PC-9 (cell line): ENCODE measurements around the gene ZCCHC14. TPM values are rescaled to one million over a fixed set of nuclear protein-coding genes. Genes with fewer than 3 reads are reported as not detected.

Source experiments
- BruUV-seq: library from RNA; stranded (reverse); fragments of 400-500 nt; replicated peaks from 2 replicates; lab custom pipeline; 2021; lab: Mats Ljungman, UMichigan
- CTCF ChIA-PET: fragments of 300-600 bp; sonication (Branson Sonifier 250); formaldehyde crosslinking; loops from one replicate; lab custom pipeline; 2022; ENCODE audit warnings: antibody characterized with exemption; lab: Charles Lee
- POLR2A ChIA-PET: fragments of 300-600 bp; sonication (Branson Sonifier 250); formaldehyde crosslinking; loops from one replicate; lab custom pipeline; 2022; ENCODE audit warnings: antibody characterized with exemption; ENCODE audit not compliant: unreplicated experiment; lab: Charles Lee
- DNase-seq, 2 experiments: peaks; one replicate each; pipeline versions ENCODE4 v3.0.0 to v3.0.0-alpha.2; 2015 to 2022; ENCODE audit warnings: mixed read lengths in 1 of 2
- H2AFZ ChIP-seq: fragments of 200-600 bp; sonication (generic); 2 replicates; pipeline ENCODE4 v1.8.1; 2017; ENCODE audit warnings: antibody characterized with exemption
- H3F3A ChIP-seq: fragments of 200-600 bp; sonication (generic); 2 replicates; pipeline ENCODE4 v1.8.1; 2017; ENCODE audit warnings: antibody characterized with exemption, mild to moderate bottlenecking, low read depth; ENCODE audit not compliant: insufficient read depth
- H3K27ac ChIP-seq: fragments of 200-600 bp; sonication (generic); 2 replicates; pipeline ENCODE4 v1.6.1; 2016; ENCODE audit warnings: mixed run types
- H3K27me3 ChIP-seq: fragments of 200-600 bp; sonication (generic); 2 replicates; pipeline ENCODE4 v1.6.1; 2016; ENCODE audit warnings: low read depth, mixed run types; ENCODE audit not compliant: insufficient read depth
- H3K36me3 ChIP-seq: fragments of 200-600 bp; sonication (generic); 2 replicates; pipeline ENCODE4 v1.6.1; 2016; ENCODE audit warnings: low read depth, mixed run types
- H3K4me1 ChIP-seq: fragments of 200-600 bp; sonication (generic); replicated peaks from 2 replicates; pipeline ENCODE4 v1.6.1; 2016; ENCODE audit warnings: mixed run types; ENCODE audit not compliant: insufficient read depth
- H3K4me2 ChIP-seq: fragments of 200-600 bp; sonication (generic); 2 replicates; pipeline ENCODE4 v1.6.1; 2017; ENCODE audit warnings: mixed run types
- H3K4me3 ChIP-seq: fragments of 200-600 bp; sonication (generic); 2 replicates; pipeline ENCODE4 v1.6.1; 2016; ENCODE audit warnings: mixed run types
- H3K79me2 ChIP-seq: fragments of 200-600 bp; sonication (generic); 2 replicates; pipeline ENCODE4 v1.6.1; 2017; ENCODE audit warnings: low read depth, mixed run types
- H3K9me2 ChIP-seq: fragments of 200-600 bp; sonication (generic); 2 replicates; pipeline ENCODE4 v1.8.1; 2017; ENCODE audit warnings: mild to moderate bottlenecking; ENCODE audit not compliant: insufficient read depth
- H3K9me3 ChIP-seq: fragments of 200-600 bp; sonication (generic); 2 replicates; pipeline ENCODE4 v1.8.1; 2016; ENCODE audit warnings: low read depth; ENCODE audit not compliant: insufficient read depth
- H4K20me1 ChIP-seq: fragments of 200-600 bp; sonication (generic); 2 replicates; pipeline ENCODE4 v1.8.1; 2017; ENCODE audit not compliant: insufficient read depth
- EZH2 ChIP-seq: fragments of 200-600 bp; sonication (generic); IDR thresholded peaks from 2 replicates; pipeline ENCODE4 v1.8.0; 2017; ENCODE audit warnings: antibody characterized with exemption, low read depth
- intact Hi-C: fragments of 100-400 bp; cut with micrococcal nuclease; formaldehyde crosslinking; loops from one replicate; pipeline ENCODE4 v1.10.0; 2022; ENCODE audit not compliant: unreplicated experiment
- total RNA-seq: library from RNA; stranded (reverse); gene quantifications from 2 replicates; pipeline ENCODE4 v1.2.3, GENCODE V29; 2021
- TF ChIP-seq, protein P1 (sequence below): fragments of 200-600 bp; sonication (generic); conservative IDR thresholded peaks from 2 replicates; pipeline ENCODE4 v1.6.1; 2017; ENCODE audit warnings: mixed run types, antibody characterized with exemption, mild to moderate bottlenecking, moderate library complexity

ZCCHC14 gene
- total RNA-seq, 1 experiment from 2014 or later = 17.9 TPM

DNA sequence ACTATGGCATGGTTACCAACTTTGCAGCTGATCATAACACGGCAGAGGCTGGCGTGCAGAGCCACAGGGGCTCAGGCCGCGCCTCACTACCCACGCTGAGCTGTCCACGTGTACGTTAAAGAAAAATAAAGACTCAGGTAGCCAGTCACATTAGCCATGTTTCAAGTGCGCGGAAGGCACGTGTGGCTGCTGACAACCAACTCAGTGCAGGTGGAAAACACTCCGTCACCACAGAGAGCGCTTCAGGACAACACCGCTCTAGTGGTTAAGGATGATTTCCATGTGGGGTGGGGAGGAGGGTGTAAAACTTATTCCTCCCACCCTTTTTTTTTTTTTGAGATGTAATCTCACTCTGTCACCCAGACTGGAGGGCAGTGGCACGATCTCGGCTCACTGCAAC lies 33.8 kb downstream of the ZCCHC14 start:
- H3K36me3 ChIP-seq = 0 out of 2 replicates have a peak, but pooled peaks cover 5% of the 10 kb centered on the region
- H3F3A ChIP-seq = peaks cover 34% of the 10 kb centered on the region
- peaks cover 3% of the 10 kb centered on the region; the same call in 1 of the 2 replicates for H4K20me1 ChIP-seq
- BruUV-seq = no TSS peak
- H3K9me3 ChIP-seq = no peaks in the 10 kb centered on the region
- H3K4me1 ChIP-seq = peaks cover 43% of the 10 kb centered on the region
- no peak overlapping the region for H2AFZ ChIP-seq
- CTCF ChIA-PET = no interaction called here
- no peaks in the 10 kb centered on the region for H3K9me2 ChIP-seq
- H3K79me2 ChIP-seq = peaks cover 28% of the 10 kb centered on the region
- H3K4me2 ChIP-seq = no peak overlapping the region
- intact Hi-C loops = loop anchor here (5.0 kb wide), 1 partner anchor 488 kb away; no protein-coding TSS in a partner anchor
- no peak for DNase-seq
- TF ChIP-seq, protein P1, sequence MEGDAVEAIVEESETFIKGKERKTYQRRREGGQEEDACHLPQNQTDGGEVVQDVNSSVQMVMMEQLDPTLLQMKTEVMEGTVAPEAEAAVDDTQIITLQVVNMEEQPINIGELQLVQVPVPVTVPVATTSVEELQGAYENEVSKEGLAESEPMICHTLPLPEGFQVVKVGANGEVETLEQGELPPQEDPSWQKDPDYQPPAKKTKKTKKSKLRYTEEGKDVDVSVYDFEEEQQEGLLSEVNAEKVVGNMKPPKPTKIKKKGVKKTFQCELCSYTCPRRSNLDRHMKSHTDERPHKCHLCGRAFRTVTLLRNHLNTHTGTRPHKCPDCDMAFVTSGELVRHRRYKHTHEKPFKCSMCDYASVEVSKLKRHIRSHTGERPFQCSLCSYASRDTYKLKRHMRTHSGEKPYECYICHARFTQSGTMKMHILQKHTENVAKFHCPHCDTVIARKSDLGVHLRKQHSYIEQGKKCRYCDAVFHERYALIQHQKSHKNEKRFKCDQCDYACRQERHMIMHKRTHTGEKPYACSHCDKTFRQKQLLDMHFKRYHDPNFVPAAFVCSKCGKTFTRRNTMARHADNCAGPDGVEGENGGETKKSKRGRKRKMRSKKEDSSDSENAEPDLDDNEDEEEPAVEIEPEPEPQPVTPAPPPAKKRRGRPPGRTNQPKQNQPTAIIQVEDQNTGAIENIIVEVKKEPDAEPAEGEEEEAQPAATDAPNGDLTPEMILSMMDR = no peak
- no peak for TF ChIP-seq EZH2
- POLR2A ChIA-PET = no interaction called here
- no peaks in the 10 kb centered on the region for H3K27me3 ChIP-seq
- H3K4me3 ChIP-seq = no peak overlapping the region
- no peak overlapping the region for H3K27ac ChIP-seq

- Histone ChIP-seq H4K20me1 (peaks cover 3% of the 10 kb centered on the region; the same call in 1 of the 2 replicates), H3K27me3 (no peaks in the 10 kb centered on the region), H3F3A (peaks cover 34% of the 10 kb centered on the region), H3K4me1 (peaks cover 37% of the 10 kb centered on the region), H3K4me2 (peak overlapping the region; percentile 73), H3K9me2 (no peaks in the 10 kb centered on the region), H2AFZ (no peak overlapping the region), H3K36me3 (0 out of 2 replicates have a peak, but pooled peaks cover 5% of the 10 kb centered on the region), H3K79me2 (peaks cover 23% of the 10 kb centered on the region), H3K9me3 (no peaks in the 10 kb centered on the region), H3K27ac (peak overlapping the region; percentile 98), H3K4me3 (no peak overlapping the region)
- ChIA-PET POLR2A (no interaction called here), CTCF (no interaction called here)
- intact Hi-C loops = loop anchor here (5.0 kb wide), 1 partner anchor 489 kb away; no protein-coding TSS in a partner anchor
- BruUV-seq = no TSS peak
- no peak for TF ChIP-seq EZH2
- TF ChIP-seq, protein P1 = no peak
- no peak for DNase-seq
These were observed 34.4 kb downstream of the ZCCHC14 start for GRCh38 chr16:87458424-87458915.

DNA sequence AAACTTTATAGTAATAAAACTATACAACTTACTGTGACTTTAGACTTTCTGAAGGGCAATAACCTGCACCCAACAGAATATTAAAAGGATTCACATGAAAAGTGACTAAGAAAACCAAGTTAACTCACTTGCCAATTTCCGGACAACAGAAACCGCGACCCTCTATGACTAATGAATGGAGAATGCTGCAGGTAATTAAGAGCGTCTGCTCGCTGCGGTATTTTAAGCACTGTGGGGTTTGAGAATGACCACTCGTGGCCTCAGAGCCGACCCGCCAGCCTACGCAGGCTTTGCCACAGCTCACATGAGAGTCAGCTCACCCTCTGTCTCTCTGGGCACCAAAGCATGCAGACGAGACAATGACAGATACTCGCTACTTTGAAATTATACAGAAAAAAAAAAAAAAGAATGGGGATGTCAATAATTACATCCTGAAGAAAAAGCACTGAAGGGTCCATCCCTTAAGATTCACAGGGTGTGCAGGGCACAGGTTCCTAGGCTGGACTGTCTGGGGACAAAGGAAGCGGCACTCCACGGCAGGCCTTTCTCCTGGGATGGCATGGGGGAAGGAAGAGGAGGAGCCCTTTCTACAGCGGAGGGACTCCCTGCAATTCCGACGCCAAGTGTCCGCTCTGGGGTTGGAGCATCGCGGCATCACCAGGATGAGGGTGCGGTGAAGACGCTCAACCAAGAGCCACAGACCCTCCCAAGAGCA lies 35.0 kb downstream of the ZCCHC14 start:
- no peaks in the 10 kb centered on the region for H3K27me3 ChIP-seq
- peak overlapping the region; percentile 73 for H3K4me2 ChIP-seq
- no peak overlapping the region for H2AFZ ChIP-seq
- peak overlapping the region; percentile 28; the same call in 1 of the 2 replicates for H3K4me3 ChIP-seq
- no TSS peak for BruUV-seq
- POLR2A ChIA-PET = no interaction called here
- no peak for TF ChIP-seq EZH2
- TF ChIP-seq, protein P1 = no peak
- peaks cover 37% of the 10 kb centered on the region for H3K4me1 ChIP-seq
- peaks cover 3% of the 10 kb centered on the region; the same call in 1 of the 2 replicates for H4K20me1 ChIP-seq
- peak overlapping the region; percentile 98 for H3K27ac ChIP-seq
- intact Hi-C loops = loop anchor here (5.0 kb wide), 1 partner anchor 489 kb away; no protein-coding TSS in a partner anchor
- H3F3A ChIP-seq = peaks cover 34% of the 10 kb centered on the region
- peaks cover 17% of the 10 kb centered on the region for H3K79me2 ChIP-seq
- H3K36me3 ChIP-seq = 0 out of 2 replicates have a peak, but pooled peaks cover 5% of the 10 kb centered on the region
- H3K9me3 ChIP-seq = no peaks in the 10 kb centered on the region
- H3K9me2 ChIP-seq = no peaks in the 10 kb centered on the region
- DNase-seq = peak; percentile 74 to 91
- CTCF ChIA-PET = no interaction called here
